Ecto neural progenitor cell (in vitro differentiated cells): ENCODE data around the gene HYDIN.

Source experiments
- DNase-seq: peaks from one replicate; pipeline ENCODE4 v3.0.0-alpha.2; 2018; ENCODE audit warnings: low spot score

HYDIN gene

GRCh38 chr16:70786020-70786755 is 444.3 kb downstream of the HYDIN start:
- DNase-seq = no peak

GRCh38 chr16:70784692-70785555 is 445.6 kb downstream of the HYDIN start:
- DNase-seq = no peak

- DNase-seq = no peak
Measured at GRCh38 chr16:70782237-70782636, 448.3 kb downstream of the HYDIN start.

GRCh38 chr16:70781800-70782199 is 448.7 kb downstream of the HYDIN start:
- DNase-seq = no peak

- no peak for DNase-seq
Measured at GRCh38 chr16:70780546-70780945, 450.0 kb downstream of the HYDIN start.

GRCh38 chr16:70779361-70779760 is 451.2 kb downstream of the HYDIN start:
- no peak for DNase-seq

GRCh38 chr16:70778901-70779309 is 451.6 kb downstream of the HYDIN start:
- DNase-seq = peak; percentile 93

GRCh38 chr16:70777973-70778406 is 452.5 kb downstream of the HYDIN start:
- no peak for DNase-seq

- DNase-seq = no peak
Measured at GRCh38 chr16:70777496-70777895, 453.0 kb downstream of the HYDIN start.

- DNase-seq = no peak
Measured at GRCh38 chr16:70775399-70775798, 455.1 kb downstream of the HYDIN start.

GRCh38 chr16:70774261-70774660 is 456.3 kb downstream of the HYDIN start:
- DNase-seq = no peak

- DNase-seq = no peak
Measured at GRCh38 chr16:70772493-70772892, 458.0 kb downstream of the HYDIN start.

- DNase-seq = peak; percentile 81
Measured at GRCh38 chr16:70770626-70771552, 459.6 kb downstream of the HYDIN start.

GRCh38 chr16:70770291-70770625 is 460.3 kb downstream of the HYDIN start:
- DNase-seq = no peak

GRCh38 chr16:70769761-70770160 is 460.8 kb downstream of the HYDIN start:
- DNase-seq = no peak

GRCh38 chr16:70769131-70769530 is 461.4 kb downstream of the HYDIN start:
- DNase-seq = no peak

- DNase-seq = no peak
Measured at GRCh38 chr16:70768203-70768580, 462.3 kb downstream of the HYDIN start.

- no peak for DNase-seq
Measured at GRCh38 chr16:70767377-70768202, 462.9 kb downstream of the HYDIN start.

GRCh38 chr16:70766658-70767057 is 463.9 kb downstream of the HYDIN start:
- no peak for DNase-seq

- DNase-seq = no peak
Measured at GRCh38 chr16:70766176-70766575, 464.3 kb downstream of the HYDIN start.

- DNase-seq = no peak
Measured at GRCh38 chr16:70765491-70765890, 465.0 kb downstream of the HYDIN start.
